CD4-positive, alpha-beta T cell treated with Interleukin-10 for 1 hour (primary cell): ENCODE results near the gene INSYN2B.
"Not testable (repeated sequence)": the region's sequence is repeated elsewhere in the genome, so short reads cannot be mapped to it uniquely, and the experiment has no call there.

Experiments
- DNase-seq: peaks from one replicate; pipeline ENCODE4 v3.0.0-alpha.2; 2020

INSYN2B gene

GRCh38 chr5:169840405-169840804 lies 139.9 kb downstream of the INSYN2B start:
- DNase-seq: no peak

DNA sequence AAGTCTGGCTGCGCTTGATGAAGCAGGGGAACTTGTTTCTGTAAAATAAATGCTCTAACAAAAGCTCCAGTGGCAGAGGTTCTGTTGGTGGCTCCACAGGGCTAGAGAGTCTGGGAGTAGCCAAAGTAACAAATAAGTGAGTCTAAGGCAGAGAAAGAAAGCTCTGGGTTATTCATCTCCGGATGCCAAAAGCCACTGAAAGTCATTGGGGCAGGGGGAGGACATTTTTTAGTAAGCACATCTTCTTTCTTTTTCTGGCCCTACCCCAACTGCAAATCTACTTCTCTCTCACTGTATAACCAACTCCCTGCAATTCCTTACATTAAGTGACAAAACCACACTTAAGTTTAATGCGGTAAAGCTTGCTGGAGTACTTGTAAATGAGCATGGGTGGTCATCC lies 141.6 kb downstream of the INSYN2B start:
- DNase-seq: no peak

DNA sequence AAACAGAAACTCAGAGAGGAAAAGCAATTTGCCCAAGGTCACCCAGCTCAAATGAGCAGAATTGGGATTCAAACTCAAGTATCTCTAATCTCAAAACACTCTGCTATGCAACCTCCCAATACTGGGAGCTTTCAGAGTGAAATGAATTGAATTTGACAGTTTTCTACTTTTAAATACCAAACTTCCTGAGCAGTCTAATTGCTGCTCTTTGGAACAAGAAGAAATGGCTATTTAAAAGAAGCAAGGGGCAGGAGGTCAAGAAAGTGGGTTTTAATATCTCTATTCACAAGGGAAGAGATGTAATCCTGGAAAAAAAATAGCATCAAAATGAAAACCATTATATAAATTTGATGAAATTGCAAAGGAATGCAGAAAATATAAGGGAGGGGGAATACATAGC lies 142.6 kb downstream of the INSYN2B start:
- DNase-seq: no peak

DNA sequence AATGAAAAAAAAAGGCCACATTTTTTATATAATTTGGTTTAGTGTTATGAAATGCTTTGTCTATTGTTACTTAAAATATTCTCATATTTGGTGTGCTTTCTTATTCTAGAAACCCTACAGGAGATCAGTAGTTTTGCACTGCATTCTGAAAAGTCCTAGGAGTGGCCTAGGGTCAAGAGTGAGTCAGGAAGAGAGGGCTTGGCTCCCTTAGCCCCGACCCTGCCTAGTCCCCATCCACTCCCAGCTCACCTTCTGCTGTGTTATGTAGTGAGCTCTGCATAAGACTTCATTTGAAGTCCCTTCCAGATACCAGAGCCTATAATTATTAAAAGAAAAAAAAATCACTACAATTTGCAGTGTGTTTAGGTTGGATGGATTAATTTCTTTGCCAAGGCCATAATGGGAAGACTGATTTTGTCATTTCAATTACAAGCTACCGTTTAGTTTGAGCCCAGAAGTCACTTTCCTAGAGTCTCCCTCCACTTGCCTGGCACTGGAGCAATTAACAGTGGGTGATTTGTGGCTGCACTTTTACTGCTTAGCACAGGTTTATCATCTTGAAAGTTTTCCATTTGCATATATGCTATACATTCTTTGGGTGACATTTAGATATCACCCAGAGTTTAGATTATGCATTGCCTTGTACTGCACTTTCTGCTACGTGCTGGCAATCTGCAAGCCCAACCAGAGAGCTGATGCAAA lies 143.3 kb downstream of the INSYN2B start:
- DNase-seq: no peak

DNA sequence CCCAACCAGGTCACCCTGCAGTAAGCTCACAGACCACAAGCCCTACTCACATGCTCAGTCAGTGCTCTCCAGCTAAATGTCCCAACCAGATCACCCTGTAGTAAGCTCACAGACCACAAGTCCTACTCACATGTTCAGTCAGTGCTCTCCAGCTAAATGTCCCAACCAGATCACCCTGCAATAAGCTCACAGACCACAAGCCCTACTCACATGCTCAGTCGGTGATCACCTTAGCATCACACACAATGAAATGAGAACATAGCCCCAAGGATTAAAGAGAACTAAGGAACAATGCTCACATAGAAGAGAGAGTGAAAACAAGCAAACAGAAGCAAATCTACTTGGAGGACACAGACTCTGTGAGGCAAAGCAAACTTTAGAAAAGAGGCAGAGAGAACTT lies 145.8 kb downstream of the INSYN2B start:
- DNase-seq: not testable (repeated sequence)

GRCh38 chr5:169833681-169834292 lies 146.5 kb downstream of the INSYN2B start:
- not testable (repeated sequence) for DNase-seq

DNA sequence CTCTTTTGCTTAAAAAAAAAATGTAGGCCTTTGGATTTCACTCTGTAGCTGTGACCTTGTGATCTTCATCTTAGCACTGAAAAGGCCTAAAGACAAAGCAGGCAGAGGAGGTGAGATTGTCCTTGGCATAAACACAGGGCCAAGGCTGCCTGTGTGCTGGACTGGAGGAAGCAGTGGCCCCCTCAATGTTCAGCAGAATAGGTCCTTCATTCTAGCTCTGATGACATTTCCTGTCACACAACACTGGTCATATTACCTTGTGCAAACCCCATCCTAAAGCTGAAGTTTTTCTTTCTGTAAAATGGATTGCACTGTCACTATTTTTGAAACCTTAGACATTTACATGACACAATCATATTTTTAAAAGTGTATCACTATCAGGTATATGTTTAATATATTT lies 147.4 kb downstream of the INSYN2B start:
- no peak for DNase-seq

- DNase-seq: no peak
These were observed 148.0 kb downstream of the INSYN2B start for GRCh38 chr5:169832304-169832703.

DNA sequence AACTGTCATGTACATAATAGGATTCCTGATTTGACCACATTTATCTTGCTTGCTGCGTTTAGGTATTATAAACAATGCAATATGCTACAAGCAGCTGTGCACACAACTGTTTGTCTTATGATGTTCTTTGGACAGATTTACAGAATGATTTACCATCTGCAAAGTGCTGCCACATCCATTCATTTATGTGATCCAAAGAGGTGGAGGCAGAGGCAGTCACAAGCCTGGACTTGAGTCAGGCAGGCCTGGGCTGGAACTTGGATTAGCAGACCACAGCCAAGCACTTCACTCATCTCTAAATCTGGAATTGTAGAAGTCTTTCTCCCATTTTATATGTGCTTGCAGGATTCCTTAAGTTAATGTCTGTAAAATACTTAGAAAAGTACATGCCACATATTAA lies 149.0 kb downstream of the INSYN2B start:
- no peak for DNase-seq

DNA sequence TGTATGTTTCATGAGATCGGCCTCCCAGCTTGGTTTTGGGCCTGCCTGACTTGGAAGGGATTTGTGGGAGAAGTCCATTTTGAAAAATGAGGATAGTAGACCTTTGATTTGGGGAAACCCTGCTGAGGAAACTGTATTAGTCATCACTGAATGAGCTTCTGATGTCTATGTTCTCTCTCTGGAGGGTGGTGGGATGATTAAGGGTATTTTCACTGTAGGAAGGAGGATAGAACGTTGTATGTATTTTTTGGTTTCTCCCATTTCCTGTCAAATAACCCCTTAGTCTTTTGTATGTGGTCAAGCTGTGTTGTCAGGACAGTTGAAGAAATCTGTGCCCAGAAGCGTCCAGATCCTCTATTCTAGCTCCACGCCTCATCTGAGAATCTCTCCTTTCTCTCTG lies 151.9 kb downstream of the INSYN2B start:
- no peak for DNase-seq

- no peak for DNase-seq
These were observed 152.5 kb downstream of the INSYN2B start for GRCh38 chr5:169827769-169828168.

GRCh38 chr5:169826618-169827017 lies 153.7 kb downstream of the INSYN2B start:
- no peak for DNase-seq

DNA sequence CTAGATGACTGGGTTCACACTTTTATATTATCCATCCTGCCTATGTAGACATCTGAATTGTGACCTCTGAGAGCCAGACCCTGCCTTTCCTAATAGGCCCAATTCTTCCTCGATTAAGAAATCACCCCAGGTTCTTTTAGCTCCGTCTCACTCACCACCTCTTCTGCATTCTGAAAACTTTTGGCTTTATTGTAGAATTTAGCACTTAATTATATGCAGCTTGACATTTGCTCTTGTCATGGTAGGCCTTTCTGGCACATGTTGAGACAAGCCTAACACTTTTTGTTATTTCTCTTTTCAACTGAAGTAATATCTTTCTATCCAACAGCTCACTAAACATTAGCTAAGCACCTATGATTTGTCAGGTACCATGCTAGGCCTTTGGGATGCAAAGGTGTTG lies 163.3 kb downstream of the INSYN2B start:
- no peak for DNase-seq

GRCh38 chr5:169814522-169814921 lies 165.8 kb downstream of the INSYN2B start:
- DNase-seq: no peak
